K562 (cell line): Measurements from ENCODE around the gene PPP1R14C. TPM values are rescaled to one million over a fixed set of nuclear protein-coding genes. Genes with fewer than 3 reads are reported as not detected.

ENCODE experiments used
- CBFA2T2 ChIP-seq: fragments of 450-650 bp; conservative IDR thresholded peaks from 2 replicates; pipeline ENCODE4 v1.6.1; 2017; ENCODE audit warnings: mild to moderate bottlenecking
- CHAMP1 ChIP-seq: fragments of 450-650 bp; IDR thresholded peaks from 2 replicates; pipeline ENCODE4 v1.6.1; 2016; ENCODE audit warnings: mild to moderate bottlenecking
- CREB3 ChIP-seq: fragments of 450-650 bp; conservative IDR thresholded peaks from 2 replicates; pipeline ENCODE4 v1.6.1; 2016; ENCODE audit warnings: missing genetic modification characterization, low read depth, mild to moderate bottlenecking, missing compliant biosample characterization, moderate library complexity
- CTBP1 ChIP-seq: fragments of 450-650 bp; IDR thresholded peaks from 2 replicates; pipeline ENCODE4 v1.6.1; 2016; ENCODE audit warnings: borderline replicate concordance
- DPF2 ChIP-seq: fragments of 450-650 bp; IDR thresholded peaks from 2 replicates; pipeline ENCODE4 v1.6.1; 2016
- ETV1 ChIP-seq: fragments of 450-650 bp; conservative IDR thresholded peaks from 2 replicates; pipeline ENCODE4 v1.6.1; 2016; ENCODE audit warnings: missing genetic modification characterization, control low read depth, low read depth, missing compliant biosample characterization
- GABPB1 ChIP-seq: sonication (generic); formaldehyde crosslinking; IDR thresholded peaks from 2 replicates; pipeline ENCODE4 v1.8.0; 2022; ENCODE audit warnings: mild to moderate bottlenecking, missing genetic modification reagents
- HSF4 ChIP-seq: fragments of 250-450 bp; sonication (Bioruptor Pico); IDR thresholded peaks from 2 replicates; pipeline ENCODE4 v2.1.2; 2022; ENCODE audit warnings: mild to moderate bottlenecking, moderate library complexity, borderline replicate concordance
- MITF ChIP-seq: IDR thresholded peaks from 2 replicates; pipeline ENCODE4 v1.6.1; 2014; ENCODE audit warnings: antibody characterized with exemption
- NR2C1 ChIP-seq, 2 experiments: fragments of 450-650 bp; IDR thresholded peaks; 2 replicates each; pipeline ENCODE4 v1.6.1; 2017; ENCODE audit warnings: mild to moderate bottlenecking in 2 of 2, antibody characterized with exemption in 1 of 2, inconsistent platforms in 1 of 2, missing compliant biosample characterization in 1 of 2, missing genetic modification characterization in 1 of 2
- NR4A1 ChIP-seq, 2 experiments: fragments of 250-450 bp in 1 of 2; fragments of 450-650 bp in 1 of 2; sonication (Bioruptor Pico) in 1 of 2; IDR thresholded peaks; 2 replicates each; pipeline versions ENCODE4 v1.4.0 to v1.6.1; 2016 to 2020; ENCODE audit warnings: mild to moderate bottlenecking in 2 of 2, missing compliant biosample characterization in 1 of 2, missing genetic modification characterization in 1 of 2, moderate library complexity in 1 of 2
- RB1 ChIP-seq: fragments of 450-650 bp; IDR thresholded peaks from 2 replicates; pipeline ENCODE4 v1.6.1; 2017; ENCODE audit warnings: low read depth, mild to moderate bottlenecking
- RNF219 ChIP-seq: fragments of 250-450 bp; sonication (Bioruptor Pico); IDR thresholded peaks from 2 replicates; pipeline ENCODE4 v1.5.0; 2022; ENCODE audit warnings: mild to moderate bottlenecking
- SAFB ChIP-seq: fragments of 200-400 bp; formaldehyde crosslinking; IDR thresholded peaks from 2 replicates; pipeline ENCODE4 v1.6.1; 2017; ENCODE audit warnings: low read depth, low read length, borderline replicate concordance
- ZC3H4 ChIP-seq: sonication (generic); formaldehyde crosslinking; IDR thresholded peaks from 2 replicates; pipeline ENCODE4 v1.9.0; 2021; ENCODE audit warnings: missing genetic modification reagents, borderline replicate concordance
- ZNF431 ChIP-seq: sonication (generic); formaldehyde crosslinking; IDR thresholded peaks from 2 replicates; pipeline ENCODE4 v1.8.0; 2022; ENCODE audit warnings: mild to moderate bottlenecking, missing genetic modification reagents
- ZNF512 ChIP-seq: IDR thresholded peaks from 2 replicates; pipeline ENCODE4 v1.6.1; 2016; ENCODE audit warnings: missing genetic modification characterization, missing compliant biosample characterization
- ZNF583 ChIP-seq: fragments of 250-450 bp; sonication (Bioruptor Pico); IDR thresholded peaks from 2 replicates; pipeline ENCODE4 v1.4.0; 2020
- polyA plus RNA-seq, 8 experiments: library from polyadenylated mRNA; depleted of rRNA in 4 of 8; stranded (reverse) in 5 of 8; unstranded in 3 of 8; fragments of >200 nt; fragmentation: Nextera tagmentation in 2 of 8; fragmentation: Illumina TruSeq in 1 of 8; extraction: Ambion mirVana in 2 of 8; extraction: Trizol in 1 of 8; gene quantifications; 2 replicates each; pipeline versions ENCODE4 v1.2.1 to v1.2.3, GENCODE V29; 2011 to 2014; ENCODE audit warnings: inconsistent platforms in 1 of 8, missing spikeins in 1 of 8
- total RNA-seq, 7 experiments: library from RNA; depleted of rRNA in 6 of 7; stranded (reverse); fragments of >200 nt in 6 of 7; fragmentation: Illumina TruSeq in 2 of 7; extraction: Trizol in 2 of 7; gene quantifications; 2 replicates each; pipeline versions ENCODE4 v1.2.1 to v1.2.3, GENCODE V29; 2011 to 2021; ENCODE audit warnings: low replicate concordance in 1 of 7

Gene PPP1R14C
- total and polyA plus RNA-seq, 9 of the 15 experiments (the other 6 are each of a cell fraction or from before 2014, with no cell fraction given) = 4.5 to 16.6 (median 11.9) TPM

GRCh38 chr6:150273457-150274309 lies 130.8 kb downstream of the PPP1R14C start (continued):
- TF ChIP-seq DPF2 (no peak), CTBP1 (peak; percentile 36; the same call in 1 of the 2 replicates), CREB3 (tag) (peak; percentile 78), ZNF431 (no peak), CHAMP1 (no peak), ZC3H4 (CRISPR knock-in tag) (no peak), NR2C1 (IDR thresholded peaks at IDR 0.05) (no peak), NR2C1 (tag; IDR thresholded peaks at IDR 0.05) (peak; percentile 30; the same call in 1 of the 2 replicates), MITF (no peak), GABPB1 (CRISPR knock-in tag) (0 out of 2 replicates have a peak, but pooled peaks have one; percentile 30), RNF219 (CRISPR knock-in tag) (0 out of 2 replicates have a peak, but pooled peaks have one; percentile 31), NR4A1 (CRISPR knock-in tag; IDR thresholded peaks at IDR 0.05) (no peak), NR4A1 (tag; IDR thresholded peaks at IDR 0.05) (peak; percentile 80), RB1 (no peak), CBFA2T2 (peak; percentile 78), HSF4 (0 out of 2 replicates have a peak, but pooled peaks have one; percentile 24), ETV1 (tag) (no peak), SAFB (no peak), ZNF583 (CRISPR knock-in tag) (peak; percentile 57; the same call in 1 of the 2 replicates), ZNF512 (tag) (no peak)
